ENCODE results near the gene AFMID. TPM values are rescaled to one million over a fixed set of nuclear protein-coding genes. Genes with fewer than 3 reads are reported as not detected.
A peak's percentile ranks its signal among the peaks of the same experiment; 100 is the strongest.

The AFMID gene
- total and polyA plus RNA-seq, 9 donors: 32.4 to 69.5 (median 41.2) TPM

GRCh38 chr17:78143214-78144146 is 43.7 kb upstream of the AFMID start:
- H3K27ac ChIP-seq: peak overlapping the region in 1 of 2 donors; percentile 52
- WGBS, 3 donors: 89 to 90% (median 89%) methylated on average over 21 of the region's 21 CpGs

GRCh38 chr17:78144147-78144719 is 42.9 kb upstream of the AFMID start:
- 22 to 23% (median 23%) methylated on average over 11 of the region's 11 CpGs for WGBS, 3 donors

More at GRCh38 chr17:78143214-78144146, 43.7 kb upstream of the AFMID start:
- DNase-seq: no peak
- H3K9me3 ChIP-seq: no peaks in the 10 kb centered on the region
- no peak for TF ChIP-seq CTCF (IDR thresholded peaks at IDR 0.05)
- TF ChIP-seq POLR2A (IDR thresholded peaks at IDR 0.05): no peak
- H3K27me3 ChIP-seq: no peaks in the 10 kb centered on the region
- intact Hi-C loops (cut with DNase I): no loop called here
- no peak overlapping the region for H3K4me3 ChIP-seq
- peaks cover 21% of the 10 kb centered on the region for H3K4me1 ChIP-seq (ENCODE audit: insufficient read depth)
- no peaks in the 10 kb centered on the region for H3K36me3 ChIP-seq

GRCh38 chr17:78144736-78145641 is 42.2 kb upstream of the AFMID start:
- no peak for TF ChIP-seq EP300 (IDR thresholded peaks at IDR 0.05)
- TF ChIP-seq CTCF (IDR thresholded peaks at IDR 0.05): no peak
- TF ChIP-seq POLR2A (IDR thresholded peaks at IDR 0.05): no peak
- Histone ChIP-seq H3K9me3 (no peaks in the 10 kb centered on the region), H3K36me3 (no peaks in the 10 kb centered on the region), H3K27ac (peak overlapping the region; percentile 40 to 52), H3K27me3 (no peaks in the 10 kb centered on the region), H3K4me3 (no peak overlapping the region), H3K4me1 (ENCODE audit: insufficient read depth) (peaks cover 21% of the 10 kb centered on the region)
- peak; percentile 56 to 87 (median 80) for DNase-seq
- WGBS, 3 donors: 22 to 45% (median 27%) methylated on average over 18 of the region's 18 CpGs
- intact Hi-C loops (cut with DNase I): no loop called here

More at GRCh38 chr17:78144147-78144719, 42.9 kb upstream of the AFMID start:
- no peaks in the 10 kb centered on the region for H3K36me3 ChIP-seq
- no peaks in the 10 kb centered on the region for H3K9me3 ChIP-seq
- peak; percentile 86 to 96 (median 92) for DNase-seq
- intact Hi-C loops (cut with DNase I): no loop called here
- no peaks in the 10 kb centered on the region for H3K27me3 ChIP-seq
- TF ChIP-seq CTCF (IDR thresholded peaks at IDR 0.05): peak in 1 of 3 donors; percentile 25
- TF ChIP-seq POLR2A (IDR thresholded peaks at IDR 0.05): no peak
- H3K27ac ChIP-seq: peak overlapping the region in 1 of 2 donors; percentile 52
- peaks cover 21% of the 10 kb centered on the region for H3K4me1 ChIP-seq (ENCODE audit: insufficient read depth)
- H3K4me3 ChIP-seq: no peak overlapping the region

GRCh38 chr17:78146471-78146869 is 40.7 kb upstream of the AFMID start:
- H3K4me1 ChIP-seq (ENCODE audit: insufficient read depth): peaks cover 21% of the 10 kb centered on the region
- peak overlapping the region in 1 of 2 donors; percentile 52 for H3K27ac ChIP-seq
- DNase-seq: peak in 1 of 5 donors; percentile 26
- H3K4me3 ChIP-seq: no peak overlapping the region
- 91 to 99% (median 97%) methylated on average over 7 of the region's 7 CpGs for WGBS, 3 donors
- no peaks in the 10 kb centered on the region for H3K36me3 ChIP-seq
- intact Hi-C loops (cut with DNase I): no loop called here
- no peak for TF ChIP-seq POLR2A (IDR thresholded peaks at IDR 0.05)
- TF ChIP-seq CTCF (IDR thresholded peaks at IDR 0.05): no peak
- TF ChIP-seq EP300 (IDR thresholded peaks at IDR 0.05): no peak
- H3K9me3 ChIP-seq: no peaks in the 10 kb centered on the region
- H3K27me3 ChIP-seq: no peaks in the 10 kb centered on the region

Data from ovary (tissue), 9 donors.